ENCODE results near the gene LRCH1. TPM values are rescaled to one million over a fixed set of nuclear protein-coding genes. Genes with fewer than 3 reads are reported as not detected.

LRCH1 gene
- polyA plus RNA-seq, 1 of the 3 experiments (the other 2 are of a cell fraction), result 5.5 TPM

- no peak for TF ChIP-seq FOXJ3 (CRISPR knock-in tag; IDR thresholded peaks at IDR 0.05)
- TF ChIP-seq TAF1 (IDR thresholded peaks at IDR 0.05; ENCODE audit: borderline replicate concordance, low read depth, low read length), result no peak
- TF ChIP-seq FOSL2 (IDR thresholded peaks at IDR 0.05; ENCODE audit: borderline replicate concordance, low read depth), result no peak
- peak; percentile 31 for TF ChIP-seq CHD2 (IDR thresholded peaks at IDR 0.05; ENCODE audit: low read length, partially characterized antibody)
- TF ChIP-seq RXRA (IDR thresholded peaks at IDR 0.05; ENCODE audit: borderline replicate concordance, low read depth), result no peak
- TF ChIP-seq EP300 (IDR thresholded peaks at IDR 0.05; ENCODE audit: borderline replicate concordance in 1 of 2, low read depth in 1 of 2, low read length in 1 of 2), result peak in 1 of 2 experiments; percentile 65; a peak in 2 of 4 replicates
Measured at GRCh38 chr13:46721054-46721453, 168.1 kb downstream of the LRCH1 start (continued).

- Histone ChIP-seq H3K36me3 (replicated peaks in 1 of 2; ENCODE audit: control insufficient read depth in 1 of 2, insufficient read depth in 2 of 2, low read length in 1 of 2) (peaks cover 48 to 67% of the 10 kb centered on the region in 2 experiments), H3K9me3 (no peaks in the 10 kb centered on the region), H2AFZ (ENCODE audit: low read depth) (no peak overlapping the region), H3K9ac (no peak overlapping the region), H3K9me2 (no peaks in the 10 kb centered on the region), H3K4me2 (no peak overlapping the region), H3K4me1 (ENCODE audit: control insufficient read depth in 1 of 2, insufficient read depth in 2 of 2, low read depth in 1 of 2, low read length in 1 of 2) (peaks cover 0 to 3% of the 10 kb centered on the region in 2 experiments; a peak in 2 of 4 replicates), H3K27me3 (ENCODE audit: insufficient read depth) (no peaks in the 10 kb centered on the region), H4K20me1 (ENCODE audit: insufficient read depth) (no peaks in the 10 kb centered on the region), H3F3A (replicated peaks; ENCODE audit: insufficient read depth) (no peaks in the 10 kb centered on the region), H3K4me3 (ENCODE audit: low read depth in 2 of 2, low read length in 1 of 2) (no peak overlapping the region), H3K27ac (ENCODE audit: low read depth in 2 of 2, low read length in 1 of 2) (no peak overlapping the region), H3K79me2 (ENCODE audit: insufficient read depth) (no peaks in the 10 kb centered on the region)
- DNase-seq, result no peak
- ChIA-PET CTCF (interaction anchor here (1.3 to 10.3 kb wide), 2 partner anchors 33 to 174 kb away, joined by 3 to 88 read pairs; partner anchors contain the start of gene LRCH1), POLR2A (no interaction called here)
- WGBS (ENCODE audit: low lambda C conversion rate), result 93% methylated on average over 5 of the region's 5 CpGs
- no peak for TF ChIP-seq NRF1 (IDR thresholded peaks at IDR 0.05; ENCODE audit: low read depth, low read length)
- no peak for TF ChIP-seq IRF3 (IDR thresholded peaks at IDR 0.05; ENCODE audit: low read depth, low read length)
- TF ChIP-seq RAD21 (IDR thresholded peaks at IDR 0.05; ENCODE audit: low read length), result no peak
- no peak for TF ChIP-seq CTCF (IDR thresholded peaks at IDR 0.05)
- no peak for TF ChIP-seq JUND (IDR thresholded peaks at IDR 0.05)
- no peak for TF ChIP-seq RFX5 (IDR thresholded peaks at IDR 0.05; ENCODE audit: low read length)
- TF ChIP-seq TCF12 (IDR thresholded peaks at IDR 0.05), result no peak
- no peak for TF ChIP-seq MXI1 (IDR thresholded peaks at IDR 0.05; ENCODE audit: low read depth, low read length)
- TF ChIP-seq POLR2AphosphoS5 (IDR thresholded peaks at IDR 0.05; ENCODE audit: low read depth, low read length), result no peak
- no peak for TF ChIP-seq ELF1 (IDR thresholded peaks at IDR 0.05)
- TF ChIP-seq USF2 (IDR thresholded peaks at IDR 0.05; ENCODE audit: borderline replicate concordance, low read depth, low read length), result no peak
- TF ChIP-seq GATA2 (CRISPR knock-in tag; IDR thresholded peaks at IDR 0.05), result no peak
- no peak for TF ChIP-seq NFIC (IDR thresholded peaks at IDR 0.05; ENCODE audit: borderline replicate concordance)
- TF ChIP-seq TAF1 (IDR thresholded peaks at IDR 0.05; ENCODE audit: borderline replicate concordance, low read depth, low read length), result no peak
- TF ChIP-seq GABPA (IDR thresholded peaks at IDR 0.05; ENCODE audit: low read depth), result no peak
Measured at GRCh38 chr13:46726347-46726746, 173.4 kb downstream of the LRCH1 start.

Measured in SK-N-SH (cell line).